HG03139 (cell line): ENCODE results near the gene HOXC13.

Experiments used
- ATAC-seq: cut with Tn5 transposase; IDR thresholded peaks from one replicate; pipeline ENCODE4 v1.9.1; 2021; ENCODE audit not compliant: unreplicated experiment

HOXC13 gene

GRCh38 chr12:53968214-53969127 is 29.8 kb downstream of the HOXC13 start:
- ATAC-seq: no peak

- no peak for ATAC-seq
Measured at GRCh38 chr12:53969588-53970259, 31.1 kb downstream of the HOXC13 start.

- ATAC-seq: no peak
Measured at GRCh38 chr12:53970451-53970850, 31.8 kb downstream of the HOXC13 start.

GRCh38 chr12:53971129-53971528 is 32.5 kb downstream of the HOXC13 start:
- no peak for ATAC-seq

GRCh38 chr12:53971686-53972085 is 33.1 kb downstream of the HOXC13 start:
- ATAC-seq: no peak

- ATAC-seq: no peak
Measured at GRCh38 chr12:53972152-53972702, 33.6 kb downstream of the HOXC13 start.

- no peak for ATAC-seq
Measured at GRCh38 chr12:53972722-53973235, 34.1 kb downstream of the HOXC13 start, which contains the start of gene HOXC11. Gene HOXC11 (plus strand): TSS chr12:53973126. CDS start chr12:53973242, 116 bp downstream.

GRCh38 chr12:53973236-53974042 is 34.8 kb downstream of the HOXC13 start:
- ATAC-seq: no peak

- no peak for ATAC-seq
Measured at GRCh38 chr12:53974084-53975063, 35.7 kb downstream of the HOXC13 start, which contains the start of gene HOTAIR. Gene HOTAIR (minus strand): TSS chr12:53974954.

- no peak for ATAC-seq
Measured at GRCh38 chr12:53975064-53975471, 36.4 kb downstream of the HOXC13 start.

- no peak for ATAC-seq
Measured at GRCh38 chr12:53975479-53976152, 37.0 kb downstream of the HOXC13 start.

- ATAC-seq: no peak
Measured at GRCh38 chr12:53976172-53976822, 37.7 kb downstream of the HOXC13 start.

GRCh38 chr12:53976823-53977595 is 38.4 kb downstream of the HOXC13 start:
- ATAC-seq: no peak

- no peak for ATAC-seq
Measured at GRCh38 chr12:53977596-53978445, 39.2 kb downstream of the HOXC13 start.

GRCh38 chr12:53978477-53979356 is 40.1 kb downstream of the HOXC13 start:
- ATAC-seq: no peak
